ENCODE measurements around the gene ZFR2. TPM values are rescaled to one million over a fixed set of nuclear protein-coding genes. Genes with fewer than 3 reads are reported as not detected.
A peak's percentile ranks its signal among the peaks of the same experiment; 100 is the strongest.

The ZFR2 gene
- total RNA-seq, 4 donors from 2014 or later, result not detected

DNA sequence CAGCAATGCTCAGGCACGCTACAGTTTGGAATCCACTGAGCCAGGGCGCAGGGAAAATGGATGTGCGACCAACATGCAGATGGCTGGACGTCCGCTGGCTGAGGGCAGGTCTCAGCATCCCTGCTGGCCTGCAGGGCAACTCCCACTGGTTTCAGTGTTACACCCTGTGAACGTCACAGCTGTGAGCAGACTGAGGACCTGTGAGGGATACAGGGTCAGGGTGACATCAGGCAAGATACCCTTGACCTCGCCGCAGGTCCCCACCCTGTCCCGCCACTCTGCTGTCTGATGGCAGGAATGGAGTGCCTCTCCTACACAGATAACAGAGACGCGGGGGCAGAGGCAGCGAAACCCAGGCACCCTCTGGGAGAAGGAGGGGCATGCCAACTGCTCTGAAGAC is 19.1 kb downstream of the ZFR2 start:
- no peaks in the 10 kb centered on the region for H3K4me1 ChIP-seq
- no peak for DNase-seq
- no peak overlapping the region for H3K4me3 ChIP-seq (replicated peaks in 1 of 3)
- intact Hi-C loops (cut with DNase I), result no loop called here
- H3K9me3 ChIP-seq, result no peaks in the 10 kb centered on the region
- H3K27me3 ChIP-seq, result no peaks in the 10 kb centered on the region
- 81 to 88% methylated on average over 8 to 12 of the region's 12 CpGs for WGBS, 2 donors
- no peak overlapping the region for H3K27ac ChIP-seq
- no peak for TF ChIP-seq POLR2A (IDR thresholded peaks at IDR 0.05)
- TF ChIP-seq, protein P1, sequence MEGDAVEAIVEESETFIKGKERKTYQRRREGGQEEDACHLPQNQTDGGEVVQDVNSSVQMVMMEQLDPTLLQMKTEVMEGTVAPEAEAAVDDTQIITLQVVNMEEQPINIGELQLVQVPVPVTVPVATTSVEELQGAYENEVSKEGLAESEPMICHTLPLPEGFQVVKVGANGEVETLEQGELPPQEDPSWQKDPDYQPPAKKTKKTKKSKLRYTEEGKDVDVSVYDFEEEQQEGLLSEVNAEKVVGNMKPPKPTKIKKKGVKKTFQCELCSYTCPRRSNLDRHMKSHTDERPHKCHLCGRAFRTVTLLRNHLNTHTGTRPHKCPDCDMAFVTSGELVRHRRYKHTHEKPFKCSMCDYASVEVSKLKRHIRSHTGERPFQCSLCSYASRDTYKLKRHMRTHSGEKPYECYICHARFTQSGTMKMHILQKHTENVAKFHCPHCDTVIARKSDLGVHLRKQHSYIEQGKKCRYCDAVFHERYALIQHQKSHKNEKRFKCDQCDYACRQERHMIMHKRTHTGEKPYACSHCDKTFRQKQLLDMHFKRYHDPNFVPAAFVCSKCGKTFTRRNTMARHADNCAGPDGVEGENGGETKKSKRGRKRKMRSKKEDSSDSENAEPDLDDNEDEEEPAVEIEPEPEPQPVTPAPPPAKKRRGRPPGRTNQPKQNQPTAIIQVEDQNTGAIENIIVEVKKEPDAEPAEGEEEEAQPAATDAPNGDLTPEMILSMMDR (IDR thresholded peaks at IDR 0.05), result no peak
- H3K36me3 ChIP-seq, result no peaks in the 10 kb centered on the region

DNA sequence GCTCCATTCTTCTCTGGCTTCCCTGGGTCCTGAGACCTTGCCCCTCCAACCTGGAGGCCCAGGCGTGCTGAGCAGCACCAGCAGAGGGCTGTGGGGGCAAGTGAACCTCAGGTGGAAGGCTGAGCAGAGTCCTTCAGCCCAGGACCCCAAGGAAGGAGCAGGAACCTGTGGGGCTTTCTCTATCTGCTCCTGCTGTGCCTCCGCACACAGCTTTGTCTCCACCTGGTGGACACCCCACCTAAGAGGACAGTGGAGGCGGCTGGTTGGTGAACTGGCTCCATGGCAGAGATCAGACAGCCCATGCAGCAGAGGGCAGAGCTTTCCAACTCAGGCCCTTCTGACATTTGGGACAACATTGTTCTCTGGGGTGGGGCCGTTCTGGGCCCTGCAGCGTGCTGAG is 19.7 kb downstream of the ZFR2 start:
- TF ChIP-seq, protein P1 (IDR thresholded peaks at IDR 0.05), result peak in 1 of 6 experiments; percentile 24
- TF ChIP-seq POLR2A (IDR thresholded peaks at IDR 0.05), result no peak
- intact Hi-C loops (cut with DNase I), result no loop called here
- H3K9me3 ChIP-seq, result no peaks in the 10 kb centered on the region
- 63% methylated on average over 4 of the region's 5 CpGs for WGBS, 2 donors
- no peaks in the 10 kb centered on the region for H3K4me1 ChIP-seq
- no peaks in the 10 kb centered on the region for H3K27me3 ChIP-seq
- H3K27ac ChIP-seq, result no peak overlapping the region
- DNase-seq, result peak; percentile 9 to 11
- no peak overlapping the region for H3K4me3 ChIP-seq (replicated peaks in 1 of 3)
- no peaks in the 10 kb centered on the region for H3K36me3 ChIP-seq

DNA sequence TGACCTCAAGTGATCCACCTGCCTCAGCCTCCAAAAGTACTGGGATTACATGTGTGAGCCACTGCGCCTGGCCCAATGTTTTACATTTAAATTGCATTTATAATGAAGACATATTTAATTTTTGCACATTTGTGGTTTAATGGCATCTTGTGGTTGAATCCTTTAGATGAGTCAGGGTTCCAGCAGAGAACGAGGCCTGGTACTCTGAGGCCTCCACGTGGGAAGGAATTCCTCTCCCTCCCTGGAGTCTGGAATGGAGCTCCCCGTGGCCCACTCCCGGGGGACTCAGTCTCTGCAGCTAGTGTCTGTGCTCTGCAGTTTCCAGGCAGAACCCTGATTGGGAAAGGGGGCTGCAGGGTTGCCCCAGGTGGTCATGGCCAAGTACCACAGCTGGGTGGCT is 24.2 kb downstream of the ZFR2 start:
- intact Hi-C loops (cut with DNase I), result no loop called here
- TF ChIP-seq POLR2A (IDR thresholded peaks at IDR 0.05), result no peak
- TF ChIP-seq, protein P1 (IDR thresholded peaks at IDR 0.05), result no peak
- Histone ChIP-seq H3K4me3 (replicated peaks in 1 of 3) (no peak overlapping the region), H3K27me3 (no peaks in the 10 kb centered on the region), H3K27ac (no peak overlapping the region), H3K9me3 (no peaks in the 10 kb centered on the region), H3K4me1 (no peaks in the 10 kb centered on the region), H3K36me3 (no peaks in the 10 kb centered on the region)
- WGBS, 2 donors, result 64 to 67% methylated on average over 3 to 4 of the region's 5 CpGs
- DNase-seq, result no peak

DNA sequence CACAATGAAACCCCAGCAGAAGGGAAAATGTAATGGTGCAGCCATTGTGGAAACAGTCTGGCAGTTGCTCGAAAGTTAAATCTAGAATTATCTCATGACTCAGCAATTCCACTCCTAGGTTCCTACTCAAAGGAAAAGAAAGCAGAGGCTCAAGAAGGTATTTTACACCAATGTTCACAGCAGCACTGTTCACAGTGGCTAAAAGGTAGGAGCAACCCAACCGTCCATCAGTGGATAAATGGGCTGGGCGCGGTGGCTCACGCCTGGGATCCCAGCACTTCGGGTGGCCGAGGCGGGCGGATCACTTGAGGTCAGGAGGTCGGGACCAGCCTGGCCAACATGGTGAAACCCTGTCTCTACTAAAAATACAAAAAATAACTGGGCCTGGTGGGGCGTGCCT is 25.9 kb downstream of the ZFR2 start:
- Histone ChIP-seq H3K9me3 (no peaks in the 10 kb centered on the region), H3K27ac (no peak overlapping the region), H3K36me3 (no peaks in the 10 kb centered on the region), H3K27me3 (no peaks in the 10 kb centered on the region), H3K4me3 (replicated peaks in 1 of 3) (no peak overlapping the region), H3K4me1 (no peaks in the 10 kb centered on the region)
- whole genome bisulfite sequencing, 2 donors, result 84 to 85% methylated on average over 11 of the region's 11 CpGs
- TF ChIP-seq POLR2A (IDR thresholded peaks at IDR 0.05), result no peak
- TF ChIP-seq, protein P1 (IDR thresholded peaks at IDR 0.05), result no peak
- intact Hi-C loops (cut with DNase I), result no loop called here
- DNase-seq, result no peak

DNA sequence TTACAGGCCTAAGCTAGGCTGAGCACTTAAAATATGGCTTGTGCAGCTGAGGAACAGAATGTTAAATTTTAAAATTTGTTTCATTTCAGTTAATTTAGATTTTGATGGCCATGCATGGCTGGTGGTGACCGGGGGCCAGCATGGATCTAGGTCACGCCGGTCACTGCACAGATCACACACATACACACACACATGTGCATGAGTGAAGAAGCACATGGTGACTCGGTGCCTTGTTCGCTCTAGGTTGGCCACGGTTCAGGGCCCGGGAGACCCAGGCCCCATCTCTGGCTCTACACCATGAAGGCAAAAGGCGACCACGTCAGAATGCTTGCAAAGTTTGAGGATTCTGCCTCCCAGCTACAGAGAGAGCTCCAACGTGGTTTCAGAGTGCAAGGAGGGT is 28.0 kb downstream of the ZFR2 start:
- no peaks in the 10 kb centered on the region for H3K9me3 ChIP-seq
- WGBS, 2 donors, result 90 to 93% methylated on average over 10 of the region's 10 CpGs
- H3K4me1 ChIP-seq, result no peaks in the 10 kb centered on the region
- H3K4me3 ChIP-seq (replicated peaks in 1 of 3), result no peak overlapping the region
- H3K36me3 ChIP-seq, result no peaks in the 10 kb centered on the region
- H3K27ac ChIP-seq, result no peak overlapping the region
- H3K27me3 ChIP-seq, result no peaks in the 10 kb centered on the region
- intact Hi-C loops (cut with DNase I), result no loop called here
- no peak for DNase-seq
- TF ChIP-seq POLR2A (IDR thresholded peaks at IDR 0.05), result no peak
- TF ChIP-seq, protein P1 (IDR thresholded peaks at IDR 0.05), result no peak
